C1 segment of cervical spinal cord (tissue), 14 donors: ENCODE results near the gene NAA40.

ENCODE experiments used
- DNase-seq, 14 donors: peaks; one replicate each; lab custom pipeline; 2025; lab: John Stamatoyannopoulos, UW

NAA40 gene

GRCh38 chr11:63986156-63986931 is 47.5 kb downstream of the NAA40 start, which contains the start of gene OTUB1:
TSS of gene OTUB1 (plus strand) at chr11:63986438. CDS start at chr11:63986457, 19 bp downstream.
- peak in 13 of 14 donors; percentile 49 to 89 (median 75) for DNase-seq

- no peak for DNase-seq
These were observed 48.2 kb downstream of the NAA40 start for GRCh38 chr11:63986932-63987513.

- DNase-seq: no peak
These were observed 52.8 kb downstream of the NAA40 start for GRCh38 chr11:63991558-63991957.

- no peak for DNase-seq
These were observed 54.3 kb downstream of the NAA40 start for GRCh38 chr11:63993100-63993499.

- no peak for DNase-seq
These were observed 55.2 kb downstream of the NAA40 start for GRCh38 chr11:63993993-63994392.

- no peak for DNase-seq
These were observed 57.7 kb downstream of the NAA40 start for GRCh38 chr11:63996512-63996911.

GRCh38 chr11:63997104-63997700 is 58.4 kb downstream of the NAA40 start:
- DNase-seq: no peak

- no peak for DNase-seq
These were observed 59.1 kb downstream of the NAA40 start for GRCh38 chr11:63997801-63998337.

- DNase-seq: no peak
These were observed 60.0 kb downstream of the NAA40 start for GRCh38 chr11:63998558-63999348.

- peak in 1 of 14 donors; percentile 22 for DNase-seq
These were observed 60.7 kb downstream of the NAA40 start for GRCh38 chr11:63999349-64000025.

- DNase-seq: peak in 11 of 14 donors; percentile 27 to 78 (median 51)
These were observed 61.4 kb downstream of the NAA40 start for GRCh38 chr11:64000026-64000739.

GRCh38 chr11:64000740-64001483 is 62.1 kb downstream of the NAA40 start:
- DNase-seq: no peak

GRCh38 chr11:64001484-64002420 is 63.0 kb downstream of the NAA40 start:
- no peak for DNase-seq

- no peak for DNase-seq
These were observed 65.2 kb downstream of the NAA40 start for GRCh38 chr11:64003807-64004589.

GRCh38 chr11:64004590-64004984 is 65.8 kb downstream of the NAA40 start:
- DNase-seq: no peak

GRCh38 chr11:64005691-64006090 is 66.9 kb downstream of the NAA40 start:
- DNase-seq: no peak

- DNase-seq: no peak
These were observed 67.6 kb downstream of the NAA40 start for GRCh38 chr11:64006398-64006797.
